Stimulated activated CD4-positive, alpha-beta T cell treated with anti-CD3 and anti-CD28 coated beads, Interleukin-12 subunit alpha, Interleukin-12 subunit beta, amount 100 ng/mL, for 24 hours (primary cell): ENCODE results near the gene ITIH5.

Experiments used
- DNase-seq, 2 experiments: peaks; one replicate each; pipeline ENCODE4 v3.0.0-alpha.2; 2020; ENCODE audit warnings: low read depth in 2 of 2

Gene ITIH5

DNA sequence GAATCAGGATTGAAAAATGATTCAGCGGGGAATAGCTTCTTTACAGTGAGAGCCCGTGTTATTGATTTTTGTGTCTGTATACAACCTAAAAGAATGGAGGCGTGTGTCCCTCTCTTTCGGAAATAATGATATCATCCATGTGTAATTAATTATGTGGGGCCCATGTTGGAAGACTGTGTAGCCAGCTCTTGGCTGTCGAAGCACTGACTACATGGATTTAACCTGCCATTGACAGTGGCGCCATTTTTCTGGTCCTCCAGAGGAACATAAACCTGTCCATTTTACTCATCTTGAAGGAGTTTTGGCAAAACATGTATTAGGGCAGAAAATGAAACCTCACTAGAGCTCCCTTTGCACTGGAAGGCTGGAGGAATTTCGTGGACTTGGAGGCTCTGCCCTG is 119.6 kb downstream of the ITIH5 start:
- DNase-seq = no peak

DNA sequence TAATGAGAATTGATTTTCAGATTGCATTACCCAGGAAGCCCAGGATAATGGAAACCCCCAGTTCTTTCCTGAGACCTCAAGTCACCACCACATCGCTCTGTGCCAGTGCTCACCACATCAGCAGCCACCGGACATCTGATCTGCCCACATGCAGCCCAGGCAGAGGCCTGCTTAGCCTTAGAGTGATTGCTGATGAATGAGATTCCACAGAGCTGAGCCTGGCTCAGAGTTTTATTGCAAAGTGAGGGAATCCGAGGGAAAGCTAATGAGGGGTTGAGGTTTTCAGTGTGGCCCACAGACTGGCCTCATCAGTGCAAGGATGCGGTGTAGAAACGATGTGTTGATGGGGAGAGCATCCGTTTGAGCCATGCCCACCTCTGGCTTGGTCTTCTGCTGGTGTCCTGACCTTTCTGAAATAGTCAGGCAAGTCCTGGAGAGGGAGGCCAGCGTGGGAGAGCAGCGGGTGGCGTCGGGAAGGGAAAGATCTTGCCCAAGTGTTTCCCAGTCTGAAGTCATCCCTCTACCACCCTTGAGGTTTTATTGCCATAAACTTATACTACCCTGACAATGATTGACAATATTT is 120.3 kb downstream of the ITIH5 start:
- no peak for DNase-seq

DNA sequence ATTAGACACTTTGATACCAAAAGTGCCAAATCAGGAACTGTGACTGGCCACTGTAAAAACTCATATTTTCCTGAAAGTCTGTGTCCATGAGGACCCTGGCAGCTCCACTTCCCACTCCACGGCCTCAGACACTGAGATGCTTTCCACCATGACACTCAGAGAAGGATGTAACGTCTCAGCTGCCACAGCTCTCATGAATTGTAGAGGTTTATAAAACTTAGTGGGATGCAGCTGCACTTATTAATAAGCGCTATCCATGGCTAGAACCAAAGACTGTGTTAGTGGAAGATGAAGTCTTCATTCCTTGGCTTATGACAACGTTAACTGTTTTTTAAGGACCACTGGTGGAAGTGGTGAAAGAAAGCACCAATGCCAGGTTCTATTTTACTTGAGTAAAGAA is 121.0 kb downstream of the ITIH5 start:
- DNase-seq = no peak

DNA sequence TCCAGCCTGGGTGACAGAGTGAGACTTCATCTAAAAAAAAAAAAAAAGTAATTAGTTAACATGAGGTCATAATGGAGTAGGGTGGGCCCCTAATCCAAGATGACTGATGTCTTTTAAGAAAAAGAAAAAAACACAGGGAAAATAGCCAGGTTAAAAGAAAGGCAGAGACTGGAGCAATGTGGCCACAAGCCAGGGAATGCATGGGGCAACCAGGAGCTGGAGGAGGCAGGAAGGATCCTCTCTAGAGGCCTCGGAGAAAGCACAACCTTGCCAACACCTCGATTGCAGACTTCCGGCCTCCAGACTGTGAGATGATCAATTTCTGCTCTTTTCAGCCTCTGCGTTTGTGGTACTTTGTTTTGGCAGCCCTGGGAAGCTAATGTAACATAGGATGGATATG is 121.5 kb downstream of the ITIH5 start:
- no peak for DNase-seq

DNA sequence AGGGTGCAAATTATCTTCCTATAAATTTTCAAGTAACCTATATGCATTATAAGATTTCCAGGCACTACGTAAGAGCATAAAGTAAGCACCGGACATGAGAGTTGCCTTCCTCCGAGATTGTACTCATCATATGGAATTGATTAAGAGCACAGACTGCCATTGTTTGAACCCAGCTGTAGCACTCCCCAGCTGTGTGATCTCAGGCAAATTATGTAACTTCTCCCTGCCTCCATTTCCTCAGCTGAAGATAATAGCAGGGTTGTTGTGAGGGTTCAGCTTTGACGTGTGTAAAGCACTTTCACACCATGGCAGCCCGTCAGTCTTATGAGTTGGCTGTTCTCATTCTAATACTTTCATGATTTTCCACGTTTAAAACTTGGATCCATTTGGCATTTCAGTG is 122.6 kb downstream of the ITIH5 start:
- no peak for DNase-seq

DNA sequence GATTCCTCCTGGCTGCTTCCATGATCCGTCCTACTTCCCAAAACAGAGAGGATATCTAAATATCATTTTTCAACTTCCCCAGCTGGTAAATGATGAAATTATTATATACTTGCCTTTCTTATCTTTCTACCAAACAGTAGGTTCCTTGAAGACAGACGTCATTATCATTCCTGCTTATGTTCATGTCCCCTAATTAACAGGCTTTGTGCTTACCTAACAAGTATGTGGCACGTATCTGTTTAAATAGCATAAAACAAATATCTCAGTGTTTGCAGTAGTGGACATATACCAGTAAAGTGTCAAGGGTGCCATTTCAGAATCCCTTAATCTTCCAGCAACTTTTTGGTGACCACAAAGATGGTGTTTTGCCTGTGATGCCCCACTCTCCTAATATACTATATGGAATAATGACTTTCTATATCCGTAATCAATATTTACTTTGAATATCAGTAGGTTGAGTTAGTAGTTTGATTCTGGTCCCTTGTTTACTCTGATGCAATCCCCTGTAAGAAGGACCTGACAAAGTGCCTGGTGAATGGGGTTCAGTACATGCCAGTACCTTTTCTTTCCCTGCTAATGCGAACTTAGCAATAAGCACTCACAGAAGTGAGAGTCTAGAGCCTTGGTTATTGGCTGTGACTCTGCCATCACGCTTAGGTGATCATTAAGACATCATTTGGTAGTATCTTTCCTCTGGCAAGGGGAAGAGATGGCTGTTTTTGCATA is 124.4 kb downstream of the ITIH5 start:
- no peak for DNase-seq

DNA sequence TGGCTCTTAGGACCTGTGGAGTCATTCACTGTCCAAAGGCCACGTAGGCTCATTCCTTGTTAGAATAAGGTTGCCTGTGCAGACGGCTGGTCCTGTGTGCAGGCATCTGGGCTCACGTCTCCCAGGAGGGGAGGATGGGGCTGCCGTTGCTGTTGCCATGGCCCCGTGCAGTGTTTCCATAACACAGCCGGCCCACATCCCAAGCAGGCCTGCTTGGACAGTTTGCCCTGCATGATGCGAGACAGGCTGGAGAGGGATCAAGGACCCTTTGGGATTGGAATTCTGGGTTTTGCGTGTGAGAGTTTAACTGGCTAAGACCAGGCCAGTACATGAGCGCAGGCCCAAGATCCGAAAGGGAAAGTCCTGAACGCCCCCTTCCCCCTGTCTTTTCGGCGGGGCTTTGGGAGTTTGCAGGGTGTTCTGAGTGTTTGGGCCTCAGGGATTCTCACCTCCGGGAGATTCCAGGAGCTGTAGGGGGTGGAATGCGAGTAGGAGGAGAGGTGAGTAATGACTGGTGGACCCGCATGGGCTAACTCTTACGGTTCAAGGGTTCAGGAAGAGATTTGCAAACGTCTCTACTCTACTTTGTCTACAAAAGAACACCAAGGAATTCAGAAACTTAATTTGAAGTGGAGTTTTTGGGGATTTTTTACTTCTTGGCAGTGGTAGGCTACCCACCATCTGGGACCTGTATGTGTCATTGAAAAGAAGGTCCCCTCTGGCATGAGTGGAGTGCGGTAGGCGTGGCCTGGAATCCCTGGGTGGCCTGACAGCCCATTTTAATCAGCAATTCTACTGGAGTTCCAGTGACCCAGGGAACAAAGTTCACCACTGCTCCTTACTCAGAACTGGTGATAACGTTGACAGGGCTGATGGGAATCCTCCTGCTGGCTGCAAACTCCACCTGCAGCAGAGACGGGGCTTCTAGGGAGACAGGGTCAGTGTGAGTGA is 125.4 kb downstream of the ITIH5 start:
- DNase-seq = no peak

DNA sequence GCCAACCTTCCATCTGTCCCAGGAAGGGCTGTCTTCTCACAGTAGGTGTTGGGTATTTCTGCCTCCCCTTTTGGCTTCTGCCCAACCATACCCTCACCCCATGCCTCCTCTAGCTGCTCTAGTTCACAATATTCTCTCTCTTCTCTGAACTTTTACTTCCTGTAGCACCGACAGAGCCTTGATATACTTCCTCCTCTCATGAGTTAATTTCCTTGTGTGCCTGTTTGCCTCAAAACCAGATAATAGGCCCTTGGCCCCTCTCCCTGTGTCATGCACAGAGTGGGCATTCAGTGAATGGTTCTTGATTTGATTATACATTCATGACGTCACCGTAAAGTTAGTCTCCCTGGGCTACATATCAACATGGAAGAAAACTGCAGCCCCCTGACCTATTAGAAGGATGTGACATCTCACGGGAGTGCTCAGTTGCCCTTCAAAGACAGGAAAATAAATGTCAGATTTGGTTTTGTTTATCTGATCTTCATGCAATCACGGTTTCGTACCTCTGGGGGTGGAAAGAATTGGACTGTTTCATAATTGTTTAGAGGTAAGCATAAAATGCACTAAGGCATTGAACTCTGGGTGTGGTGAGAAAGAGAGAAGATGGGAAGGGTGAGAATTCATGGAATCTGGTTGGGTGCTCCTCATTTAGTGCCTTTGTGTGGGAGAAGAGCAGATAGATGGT is 127.7 kb downstream of the ITIH5 start:
- no peak for DNase-seq

DNA sequence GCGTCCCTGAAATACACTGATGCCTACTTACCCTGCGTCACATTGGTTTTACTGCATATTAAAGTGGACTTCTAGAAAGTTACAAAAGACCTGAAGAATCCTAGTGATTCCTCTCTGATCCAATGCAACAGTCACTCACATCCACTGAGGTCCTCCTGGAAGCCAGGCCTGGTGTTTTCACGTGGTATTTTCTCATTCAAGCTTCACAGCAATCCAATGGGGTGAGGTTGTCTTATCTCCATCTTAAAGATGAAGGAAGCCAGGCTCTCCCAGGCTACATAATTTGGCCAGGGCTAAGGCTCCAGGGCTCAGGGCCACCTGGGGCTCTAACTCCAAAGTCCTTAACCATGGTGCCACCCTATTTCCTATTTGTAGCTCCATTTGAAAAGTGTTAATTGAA is 129.6 kb downstream of the ITIH5 start:
- DNase-seq = no peak

DNA sequence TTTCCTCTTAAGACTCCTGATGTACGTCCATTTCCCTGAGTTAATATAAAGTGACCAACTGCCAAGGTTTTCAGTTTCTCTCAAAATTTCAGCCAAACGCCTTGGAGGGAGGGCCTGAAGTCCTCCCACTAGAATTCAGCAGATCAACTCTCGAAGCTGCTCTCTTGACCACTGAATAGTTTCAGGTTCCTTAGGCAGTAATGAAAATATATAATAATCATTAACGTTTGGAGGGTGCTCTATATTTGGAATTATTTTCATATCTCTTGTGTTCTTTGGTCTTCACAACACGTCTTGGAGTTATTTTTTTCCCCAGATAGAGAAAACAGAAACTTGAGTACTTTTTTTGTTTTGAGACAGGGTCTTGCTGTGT is 132.3 kb downstream of the ITIH5 start:
- DNase-seq = no peak

DNA sequence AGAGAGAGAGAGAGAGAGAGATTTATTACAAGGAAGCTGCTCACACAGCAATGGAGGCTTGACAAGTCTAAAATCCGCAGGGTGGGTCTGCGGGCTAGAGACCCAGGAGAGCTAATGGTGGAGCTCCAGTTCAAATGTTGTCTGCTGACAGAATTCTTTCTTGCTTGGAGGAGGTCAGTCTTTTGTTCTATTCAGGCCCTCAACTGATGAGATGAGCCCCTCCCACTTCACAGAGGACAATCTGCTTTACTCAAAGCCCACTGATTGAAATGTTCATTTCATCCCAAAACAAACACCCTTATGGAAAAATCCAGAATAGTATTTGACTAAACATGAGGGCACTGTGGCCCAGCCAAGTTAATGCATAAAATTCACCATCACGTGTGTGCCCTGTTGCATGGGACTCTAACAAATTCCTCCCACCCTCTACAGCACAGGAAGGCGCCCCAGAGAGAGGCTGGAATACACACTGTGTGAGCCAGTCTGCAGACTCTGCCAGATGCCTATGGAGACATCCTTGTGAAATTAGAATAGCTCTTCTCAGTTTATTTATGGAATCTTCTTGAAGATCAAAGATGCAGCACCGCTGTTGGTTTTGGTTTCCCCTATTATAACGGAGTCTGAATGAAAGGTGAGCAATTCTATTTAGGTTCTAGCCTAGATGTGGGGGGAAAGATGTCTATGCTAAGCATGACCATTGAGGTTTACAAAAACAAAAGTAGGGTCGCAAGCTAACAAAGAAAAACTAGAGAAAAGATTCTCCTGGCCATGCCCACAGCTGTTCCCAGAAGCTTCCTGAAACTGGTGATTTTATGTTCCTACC is 132.9 kb downstream of the ITIH5 start:
- no peak for DNase-seq

DNA sequence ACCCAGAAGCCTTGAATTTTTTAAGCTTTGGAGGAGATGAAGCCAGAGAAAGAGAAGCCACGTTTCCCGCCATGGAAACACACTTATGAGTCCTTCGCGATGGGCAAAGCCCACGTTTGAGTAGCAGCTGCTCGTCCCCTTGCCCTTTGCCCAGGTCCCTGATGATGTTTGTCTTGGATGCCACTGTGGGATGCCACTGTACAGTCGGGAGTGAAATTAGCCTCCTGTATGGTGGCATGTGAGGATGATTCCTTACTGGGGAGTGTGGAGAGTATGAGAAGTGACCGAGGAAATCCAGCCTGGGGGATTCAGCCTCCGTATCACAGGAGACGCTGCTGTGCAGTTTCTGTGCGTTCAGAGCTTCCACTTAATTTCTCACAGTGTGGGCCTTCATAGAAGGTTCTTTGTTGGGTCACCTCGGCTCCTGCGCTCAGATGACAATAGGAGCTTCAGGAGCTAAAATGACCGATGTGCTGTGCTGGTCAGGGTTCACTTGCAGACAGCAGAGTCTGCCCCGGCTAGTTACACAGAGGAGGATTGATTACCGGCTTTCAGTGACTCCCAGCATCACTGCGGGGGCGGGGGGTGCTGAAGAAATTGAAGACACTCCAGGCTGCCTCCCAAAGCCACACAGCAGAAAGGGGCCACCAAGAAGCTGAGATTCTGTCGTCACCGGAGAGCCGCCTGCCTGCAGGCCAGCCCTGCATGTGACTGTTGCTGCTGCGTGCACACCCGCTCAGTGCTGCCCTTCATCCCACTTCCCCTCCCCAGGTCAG is 133.9 kb downstream of the ITIH5 start:
- no peak for DNase-seq

DNA sequence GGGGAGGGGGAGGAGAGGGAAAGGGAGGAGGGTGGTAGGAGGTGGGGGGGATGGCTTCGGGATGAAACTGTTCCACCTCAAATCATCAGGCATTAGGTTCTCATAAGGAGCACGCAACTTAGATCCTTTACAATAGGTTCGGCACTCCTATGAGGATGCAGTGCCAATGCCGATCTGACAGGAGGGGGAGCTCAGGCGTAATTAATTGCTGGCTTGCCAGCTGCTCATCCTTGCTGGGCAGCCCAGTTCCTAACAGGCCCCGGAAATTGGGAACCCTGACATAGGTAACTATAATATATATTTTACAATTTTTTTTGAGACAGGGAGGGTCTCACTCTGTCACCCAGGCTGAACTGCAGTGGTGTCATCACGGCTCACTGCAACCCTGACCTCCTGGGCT is 137.1 kb downstream of the ITIH5 start:
- DNase-seq = no peak

DNA sequence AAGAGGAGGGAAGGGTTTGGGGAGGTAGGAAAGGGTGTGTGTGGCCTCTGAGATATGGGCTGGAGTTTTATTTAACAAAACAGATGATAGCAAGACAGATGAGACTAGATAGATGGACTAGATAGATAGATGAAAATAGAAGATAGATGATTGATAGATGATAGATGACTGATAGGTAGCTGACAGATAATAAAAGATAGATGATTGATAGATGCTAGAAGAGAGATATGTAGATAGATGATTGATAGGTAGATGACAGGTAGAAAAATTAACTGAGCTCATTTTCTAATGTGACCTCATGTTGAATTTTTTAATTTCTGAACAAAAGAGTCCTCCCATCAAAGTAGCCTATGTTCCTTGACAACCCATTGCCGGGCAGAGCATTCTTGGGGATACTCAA is 139.3 kb downstream of the ITIH5 start:
- DNase-seq = no peak

DNA sequence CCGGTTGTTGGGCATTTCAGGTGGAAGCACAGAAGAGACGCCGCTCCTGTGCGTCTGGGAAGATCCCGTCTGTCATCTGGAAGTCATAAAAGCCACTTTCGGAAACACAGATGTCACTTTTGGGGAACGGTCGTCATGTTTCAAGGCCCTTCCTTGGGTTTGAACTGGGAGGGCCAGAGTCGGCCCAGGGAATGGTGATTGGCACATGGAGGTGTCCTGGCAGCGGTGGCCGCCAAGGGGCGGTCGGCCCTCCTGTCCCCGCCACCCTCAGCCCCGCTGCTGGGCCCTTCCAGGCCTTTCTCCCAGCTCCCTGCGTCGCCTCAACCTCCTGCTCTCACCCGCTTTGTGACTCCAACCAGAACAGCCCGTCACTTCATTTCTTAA is 140.8 kb downstream of the ITIH5 start:
- DNase-seq = no peak

DNA sequence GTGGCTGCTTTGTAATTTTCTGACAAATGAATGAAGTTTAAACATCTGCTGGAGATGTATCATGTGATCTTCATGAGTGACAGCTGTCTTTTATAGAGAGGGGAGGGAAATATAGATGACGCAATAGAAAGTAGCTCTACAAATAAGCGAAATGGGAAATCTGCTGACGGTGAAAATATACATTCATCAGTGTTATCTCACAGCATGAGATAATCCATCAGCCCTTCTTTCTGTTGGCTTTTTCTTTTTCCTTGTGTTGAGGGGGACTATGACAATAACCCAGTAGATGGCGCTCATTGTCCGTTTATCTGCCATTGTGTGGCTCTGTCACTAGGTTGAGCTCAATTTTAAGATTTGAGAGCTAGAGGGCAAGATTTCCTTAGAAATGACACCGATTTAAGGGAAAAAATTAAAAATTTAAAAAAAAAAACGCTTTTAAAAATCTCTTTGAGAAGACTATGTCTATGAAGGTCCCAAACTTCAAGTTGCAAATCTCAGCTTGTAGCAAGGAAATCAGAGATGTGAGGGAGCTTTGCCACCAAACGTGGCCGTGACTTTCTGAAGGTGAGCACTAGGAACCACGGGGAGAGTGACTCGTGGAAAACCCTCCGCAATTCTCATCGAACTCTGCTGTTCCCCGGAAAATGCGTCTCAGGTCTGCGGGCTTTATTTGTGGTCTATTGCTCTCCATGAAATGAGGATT is 141.3 kb downstream of the ITIH5 start:
- peak; percentile 19 to 45 for DNase-seq

DNA sequence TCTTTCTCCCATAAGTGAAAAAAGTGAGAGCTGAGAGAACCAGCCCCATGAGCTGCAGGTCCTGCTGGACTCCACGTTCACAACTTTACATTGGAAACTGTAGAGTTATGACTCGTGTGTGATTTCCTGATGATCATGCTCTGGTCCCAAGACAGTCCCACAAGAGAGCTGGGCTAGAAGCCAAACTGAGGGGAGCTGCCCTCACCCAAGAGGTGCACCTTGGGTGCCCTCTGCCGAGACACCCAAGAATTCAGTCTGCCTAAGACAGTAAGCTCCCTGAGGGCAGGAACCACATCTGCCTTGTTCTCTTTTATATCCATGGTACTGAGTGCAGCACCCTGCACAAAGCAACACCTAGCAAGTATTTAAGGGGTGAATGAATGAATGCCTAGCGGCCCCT is 143.1 kb downstream of the ITIH5 start:
- DNase-seq = no peak

DNA sequence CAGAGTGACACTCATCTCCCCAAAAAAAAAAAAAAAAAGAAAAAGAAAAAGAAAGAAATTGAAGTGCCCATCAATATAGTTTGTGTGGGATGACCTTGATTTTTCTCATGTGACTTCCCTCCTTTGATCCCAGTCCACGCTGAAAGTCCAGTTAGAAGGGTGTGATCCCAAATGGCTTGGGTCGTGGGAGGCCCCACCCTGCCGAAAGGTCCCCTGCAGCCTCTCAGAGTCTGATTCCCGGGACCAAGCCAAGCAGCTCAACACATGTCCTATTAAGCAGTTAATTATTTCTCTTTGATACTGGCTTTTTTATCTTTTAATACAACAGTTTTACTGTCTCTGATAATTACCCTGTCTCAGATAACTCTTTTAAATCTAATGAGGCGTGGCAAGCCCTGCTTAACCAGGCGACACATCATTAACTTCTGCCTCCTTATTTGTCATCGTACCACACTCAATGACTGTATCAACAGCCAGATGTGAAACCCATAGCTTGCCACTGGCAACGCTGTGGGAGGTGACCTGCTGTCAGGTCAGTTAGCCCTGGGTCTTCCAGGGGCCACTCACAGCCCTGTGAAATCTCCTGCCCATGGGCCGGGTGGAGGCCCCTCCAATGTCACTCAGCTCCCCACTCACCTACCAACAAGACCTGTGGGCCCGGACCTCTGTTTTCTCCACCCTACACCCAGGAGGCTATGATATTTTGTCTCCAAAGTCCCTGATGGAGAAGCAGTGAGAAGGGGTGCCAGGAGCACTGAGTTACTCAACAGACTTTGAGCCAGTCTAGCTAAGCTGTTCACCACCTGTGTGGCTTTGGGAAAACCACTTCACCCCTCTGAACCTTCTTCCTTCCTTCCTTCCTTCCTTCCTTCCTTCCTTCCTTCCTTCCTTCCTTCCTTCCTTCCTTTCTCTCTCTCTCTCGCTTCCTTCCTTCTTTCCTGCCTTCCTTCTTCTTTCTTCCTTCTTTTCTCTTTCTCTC is 146.0 kb downstream of the ITIH5 start:
- no peak for DNase-seq

DNA sequence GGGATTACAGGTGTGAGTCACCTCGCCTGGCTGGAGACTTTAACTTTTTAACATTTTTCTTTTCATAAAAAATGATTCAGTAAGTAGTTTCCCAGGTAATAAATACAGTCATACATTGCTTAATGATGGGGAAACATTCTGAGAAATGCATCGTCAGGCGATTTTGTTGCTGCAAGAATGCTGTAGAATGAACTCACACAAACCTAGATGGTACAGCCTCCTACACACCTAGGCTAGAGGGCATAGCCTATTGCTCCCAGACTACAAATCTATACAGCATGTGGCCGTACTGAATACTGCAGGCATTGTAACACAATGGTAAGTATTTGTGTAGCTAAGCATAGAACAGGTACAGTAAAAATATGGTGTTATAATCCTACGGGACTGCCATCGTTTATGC is 147.4 kb downstream of the ITIH5 start:
- DNase-seq = no peak
